ENCODE measurements around the gene IFNL1. TPM values are rescaled to one million over a fixed set of nuclear protein-coding genes. Genes with fewer than 3 reads are reported as not detected.
"Not testable (repeated sequence)": the region's sequence is repeated elsewhere in the genome, so short reads cannot be mapped to it uniquely, and the experiment has no call there.

The IFNL1 gene
- total and polyA plus RNA-seq, 4 donors, result not detected

DNA sequence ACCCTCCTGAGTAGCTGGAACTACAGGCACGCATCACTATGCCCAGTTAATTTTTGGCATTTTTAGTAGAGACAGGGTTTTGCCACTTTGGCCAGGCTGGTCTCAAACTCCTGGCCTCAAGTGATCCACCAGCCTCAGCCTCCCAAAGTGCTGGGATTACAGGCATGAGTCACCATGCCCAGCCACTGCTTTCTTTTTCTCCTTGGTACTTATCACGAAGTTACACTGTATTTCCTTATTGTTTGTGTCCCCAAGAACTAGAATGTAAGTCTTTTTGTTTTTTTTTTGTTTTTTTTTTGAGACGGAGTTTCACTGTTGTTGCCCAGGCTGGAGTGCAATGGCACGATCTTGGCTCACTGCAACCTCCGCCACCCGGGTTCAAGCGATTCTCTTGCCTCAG, 43.9 kb downstream of the IFNL1 start:
- H3K4me3 ChIP-seq (ENCODE audit: low read depth, low read length); H3K9me3 ChIP-seq (ENCODE audit: control insufficient read depth, insufficient read depth, low read length); DNase-seq (ENCODE audit: low read depth in 4 of 6, low spot score in 6 of 6); H3K36me3 ChIP-seq (ENCODE audit: control insufficient read depth, insufficient read depth, low read length); H3K27me3 ChIP-seq (ENCODE audit: control insufficient read depth, insufficient read depth, low read length); H3K27ac ChIP-seq (ENCODE audit: low read depth, low read length): not testable (repeated sequence)
- peaks cover 24% of the 10 kb centered on the region for H3K4me1 ChIP-seq (ENCODE audit: control insufficient read depth, insufficient read depth, low read length)
- 94% methylated on average over 6 of the region's 7 CpGs for whole genome bisulfite sequencing (ENCODE audit: insufficient coverage)

GRCh38 chr19:39341129-39341718, 45.0 kb downstream of the IFNL1 start:
- peak overlapping the region; percentile 91 for H3K4me3 ChIP-seq (ENCODE audit: low read depth, low read length)
- WGBS (ENCODE audit: insufficient coverage), result 1% methylated on average over 17 of the region's 17 CpGs
- H3K36me3 ChIP-seq (ENCODE audit: control insufficient read depth, insufficient read depth, low read length), result peaks cover 3% of the 10 kb centered on the region
- no peaks in the 10 kb centered on the region for H3K9me3 ChIP-seq (ENCODE audit: control insufficient read depth, insufficient read depth, low read length)
- peak overlapping the region; percentile 93 for H3K27ac ChIP-seq (ENCODE audit: low read depth, low read length)
- no peak for DNase-seq (ENCODE audit: low read depth in 4 of 6, low spot score in 6 of 6)
- H3K27me3 ChIP-seq (ENCODE audit: control insufficient read depth, insufficient read depth, low read length), result no peaks in the 10 kb centered on the region
- H3K4me1 ChIP-seq (ENCODE audit: control insufficient read depth, insufficient read depth, low read length), result peaks cover 29% of the 10 kb centered on the region

DNA sequence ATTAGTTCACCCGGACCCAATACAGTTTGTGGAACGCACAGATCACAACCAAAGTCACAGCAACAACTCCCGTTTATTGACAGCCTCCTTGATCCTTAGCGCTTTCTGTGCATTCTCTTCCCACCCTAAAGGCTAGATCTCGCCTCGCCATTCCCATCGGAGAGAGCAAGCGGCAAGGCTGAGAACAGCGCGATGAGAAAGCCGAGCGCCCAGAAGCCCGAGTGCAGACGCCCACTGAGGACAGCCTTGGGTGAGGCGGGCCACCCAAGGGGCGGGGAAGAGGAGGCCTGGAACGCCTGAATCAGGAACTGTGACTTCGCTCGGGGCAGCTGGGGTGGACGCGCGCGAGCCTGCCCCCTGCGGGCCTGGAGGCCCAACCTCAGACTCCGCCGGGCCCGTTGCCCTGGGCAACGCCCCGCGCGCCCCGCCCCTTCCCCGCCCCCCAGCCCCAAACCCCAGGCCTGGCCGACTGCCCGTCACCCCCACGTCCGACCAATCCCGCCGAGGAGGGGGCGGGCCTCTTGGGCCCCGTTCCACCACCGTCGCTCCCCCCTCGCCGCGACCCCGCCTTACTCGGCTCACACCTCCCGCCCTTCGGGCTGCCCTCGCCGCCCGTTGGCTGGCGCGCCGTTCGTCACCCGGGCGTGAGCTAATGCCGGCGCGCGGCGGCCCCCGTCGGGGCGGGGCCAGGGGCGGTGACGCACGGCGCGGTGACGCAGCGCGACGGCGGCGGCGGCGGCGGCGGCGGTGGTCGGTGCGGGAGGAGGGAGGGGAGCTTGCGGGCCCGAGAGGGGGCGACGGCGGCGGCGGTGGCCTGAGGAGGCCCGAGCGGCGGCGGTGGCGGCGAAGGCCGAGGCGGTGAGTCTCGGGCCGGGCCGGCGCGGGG, 45.8 kb downstream of the IFNL1 start, which contains the start of gene SAMD4B:
TSS of gene SAMD4B (plus strand) at position 703 of the 886 bp plus-strand sequence. CDS start 14,473 bp downstream, outside the sequence.
- 0% methylated on average over 89 of the region's 105 CpGs for WGBS (ENCODE audit: insufficient coverage)
- Histone ChIP-seq H3K4me1 (ENCODE audit: control insufficient read depth, insufficient read depth, low read length) (peaks cover 29% of the 10 kb centered on the region), H3K27me3 (ENCODE audit: control insufficient read depth, insufficient read depth, low read length) (no peaks in the 10 kb centered on the region), H3K27ac (ENCODE audit: low read depth, low read length) (peak within 1 kb of the TSS; percentile 93), H3K9me3 (ENCODE audit: control insufficient read depth, insufficient read depth, low read length) (no peaks in the 10 kb centered on the region), H3K4me3 (ENCODE audit: low read depth, low read length) (peak within 1 kb of the TSS; percentile 91), H3K36me3 (ENCODE audit: control insufficient read depth, insufficient read depth, low read length) (peaks cover 3% of the 10 kb centered on the region)
- peak; percentile 85 to 99 (median 96) for DNase-seq (ENCODE audit: low read depth in 4 of 6, low spot score in 6 of 6)

DNA sequence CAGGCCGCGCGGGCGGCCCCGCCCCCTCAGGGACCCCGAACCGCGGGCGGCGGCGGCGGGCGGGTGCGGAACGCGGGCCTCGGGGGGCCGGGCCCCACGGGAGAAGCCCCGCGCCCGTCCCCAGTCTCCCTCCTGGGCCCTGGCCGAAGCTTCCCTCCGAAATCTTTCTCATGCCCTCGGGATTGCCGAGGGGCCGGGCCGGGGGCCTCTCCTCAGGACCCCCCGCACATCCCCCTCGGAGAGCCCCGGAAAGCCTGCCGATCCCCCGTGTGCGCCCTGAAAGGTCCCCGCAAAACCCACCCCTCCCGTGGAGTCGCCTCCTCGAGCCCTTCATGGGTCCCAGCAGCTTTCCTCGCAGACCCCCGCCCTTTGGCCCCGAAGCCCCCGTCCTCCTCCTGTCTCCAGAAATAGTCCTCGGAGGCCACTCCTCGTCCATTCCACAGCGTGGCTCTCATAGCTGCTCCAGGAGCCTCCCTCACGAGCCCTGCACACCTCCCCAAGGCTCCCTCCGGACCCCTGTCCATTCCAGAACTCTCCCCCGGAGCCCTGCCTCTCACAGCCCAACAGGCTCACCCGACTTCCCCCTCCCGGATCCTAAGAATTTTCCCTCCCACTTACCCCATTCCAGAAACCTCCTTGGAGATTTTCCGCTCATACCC, 46.6 kb downstream of the IFNL1 start:
- H3K27ac ChIP-seq (ENCODE audit: low read depth, low read length), result peak overlapping the region; percentile 69
- no peaks in the 10 kb centered on the region for H3K9me3 ChIP-seq (ENCODE audit: control insufficient read depth, insufficient read depth, low read length)
- peaks cover 29% of the 10 kb centered on the region for H3K4me1 ChIP-seq (ENCODE audit: control insufficient read depth, insufficient read depth, low read length)
- peaks cover 3% of the 10 kb centered on the region for H3K36me3 ChIP-seq (ENCODE audit: control insufficient read depth, insufficient read depth, low read length)
- H3K27me3 ChIP-seq (ENCODE audit: control insufficient read depth, insufficient read depth, low read length), result no peaks in the 10 kb centered on the region
- DNase-seq (ENCODE audit: low read depth in 4 of 6, low spot score in 6 of 6), result no peak
- WGBS (ENCODE audit: insufficient coverage), result under 1% methylated on average over 51 of the region's 51 CpGs
- peak overlapping the region; percentile 75 for H3K4me3 ChIP-seq (ENCODE audit: low read depth, low read length)

GRCh38 chr19:39345956-39346355, 49.7 kb downstream of the IFNL1 start:
- no peak for DNase-seq (ENCODE audit: low read depth in 4 of 6, low spot score in 6 of 6)
- H3K27ac ChIP-seq (ENCODE audit: low read depth, low read length), result no peak overlapping the region

DNA sequence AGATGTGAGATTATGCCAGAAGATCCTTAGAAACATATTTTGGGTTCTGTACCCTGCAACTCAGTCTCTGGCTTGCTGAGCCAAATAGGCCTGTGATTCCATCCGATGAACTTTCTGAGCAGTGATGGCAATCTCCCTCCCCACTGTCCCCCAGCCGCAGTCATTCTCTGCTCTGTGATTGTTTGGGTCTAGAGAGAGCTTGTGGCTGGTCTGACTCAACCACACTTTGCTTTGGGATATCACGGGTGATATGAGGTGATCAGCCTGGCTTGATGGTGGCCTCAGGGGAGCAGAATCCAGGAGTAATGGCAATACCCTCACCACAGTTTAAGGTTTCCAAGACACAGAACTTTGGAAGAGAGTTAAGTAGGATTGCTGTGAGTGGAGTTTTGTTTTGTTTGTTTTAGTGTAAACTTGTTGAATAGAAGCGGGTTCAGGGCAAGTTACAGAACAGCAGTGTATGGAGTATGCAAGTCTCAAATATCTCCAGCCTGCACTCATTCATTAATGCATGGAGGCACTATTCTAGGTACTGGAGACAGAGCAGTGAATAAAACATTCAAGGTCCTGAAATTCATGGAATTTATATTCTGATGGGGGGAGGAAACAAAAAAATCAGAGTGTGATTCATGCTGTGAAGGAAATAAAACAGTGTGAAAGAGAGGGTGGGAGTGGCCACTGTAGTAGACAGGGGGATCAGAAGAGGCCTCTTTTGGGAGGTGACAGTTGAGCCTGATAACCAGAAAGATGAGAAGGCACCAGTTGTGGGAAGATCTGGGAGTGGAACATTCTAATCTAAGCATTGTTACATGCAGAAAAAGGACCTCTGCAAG, 51.3 kb downstream of the IFNL1 start:
- no peak for DNase-seq (ENCODE audit: low read depth in 4 of 6, low spot score in 6 of 6)
- Histone ChIP-seq H3K27ac (ENCODE audit: low read depth, low read length) (no peak overlapping the region), H3K4me3 (ENCODE audit: low read depth, low read length) (no peak overlapping the region), H3K4me1 (ENCODE audit: control insufficient read depth, insufficient read depth, low read length) (peaks cover 14% of the 10 kb centered on the region), H3K36me3 (ENCODE audit: control insufficient read depth, insufficient read depth, low read length) (peaks cover 19% of the 10 kb centered on the region), H3K9me3 (ENCODE audit: control insufficient read depth, insufficient read depth, low read length) (no peaks in the 10 kb centered on the region), H3K27me3 (ENCODE audit: control insufficient read depth, insufficient read depth, low read length) (no peaks in the 10 kb centered on the region)
- 71% methylated on average over 1 of the region's 4 CpGs for WGBS (ENCODE audit: insufficient coverage)

More at GRCh38 chr19:39345956-39346355, 49.7 kb downstream of the IFNL1 start:
- no peaks in the 10 kb centered on the region for H3K9me3 ChIP-seq (ENCODE audit: control insufficient read depth, insufficient read depth, low read length)
- H3K4me3 ChIP-seq (ENCODE audit: low read depth, low read length), result no peak overlapping the region
- WGBS (ENCODE audit: insufficient coverage), result 75% methylated on average over 1 of the region's 1 CpG
- H3K27me3 ChIP-seq (ENCODE audit: control insufficient read depth, insufficient read depth, low read length), result no peaks in the 10 kb centered on the region
- H3K4me1 ChIP-seq (ENCODE audit: control insufficient read depth, insufficient read depth, low read length), result peaks cover 22% of the 10 kb centered on the region
- peaks cover 11% of the 10 kb centered on the region for H3K36me3 ChIP-seq (ENCODE audit: control insufficient read depth, insufficient read depth, low read length)

Small RNA genes lying within 50 kb of the gene (small RNA-seq; reads per million reads assigned to genes)
- 0.06 reads per million for gene AC011445.2 (ENCODE audit: low replicate concordance)

Other genes with a start within 250 kb of the IFNL1 start
- gene ACP7, start 212.0 kb upstream of the IFNL1 start, total RNA-seq, result under 1 TPM in 1 of 2 donors, not detected in 1; 0.10 TPM
- gene ACP7, start 212.0 kb upstream of the IFNL1 start, polyA plus RNA-seq (ENCODE audit: insufficient read length in 2 of 2), result under 1 TPM; 0.27 to 0.35 TPM
- gene PAK4, start 170.6 kb upstream of the IFNL1 start, total RNA-seq, result 10 to 100 TPM in 1 of 2 donors, 1 to 10 TPM in 1; 3.0 to 10.1 TPM
- gene PAK4, start 170.6 kb upstream of the IFNL1 start, polyA plus RNA-seq (ENCODE audit: insufficient read length in 2 of 2), result 10 to 100 TPM; 34.0 to 39.4 TPM
- gene NCCRP1, start 99.4 kb upstream of the IFNL1 start, total RNA-seq, result under 1 TPM; 0.10 to 0.11 TPM
- gene NCCRP1, start 99.4 kb upstream of the IFNL1 start, polyA plus RNA-seq (ENCODE audit: insufficient read length in 2 of 2), result under 1 TPM; 0.21 to 0.29 TPM
- gene SYCN, start 92.1 kb upstream of the IFNL1 start, total RNA-seq, result not detected
- gene SYCN, start 92.1 kb upstream of the IFNL1 start, polyA plus RNA-seq (ENCODE audit: insufficient read length in 2 of 2), result not detected
- not detected for gene IFNL3, start 51.4 kb upstream of the IFNL1 start, total RNA-seq
- gene IFNL3, start 51.4 kb upstream of the IFNL1 start, polyA plus RNA-seq (ENCODE audit: insufficient read length in 2 of 2), result not detected
- gene IFNL4, start 47.6 kb upstream of the IFNL1 start, total RNA-seq, result not detected
- under 1 TPM; 0.71 to 0.80 TPM for gene IFNL4, start 47.6 kb upstream of the IFNL1 start, polyA plus RNA-seq (ENCODE audit: insufficient read length in 2 of 2)
- gene IFNL2, start 28.0 kb upstream of the IFNL1 start, total RNA-seq, result not detected
- gene IFNL2, start 28.0 kb upstream of the IFNL1 start, polyA plus RNA-seq (ENCODE audit: insufficient read length in 2 of 2), result not detected
- gene LRFN1, start 24.5 kb downstream of the IFNL1 start, total RNA-seq, result 1 to 10 TPM; 2.2 to 5.3 TPM
- 10 to 100 TPM; 26.0 to 26.5 TPM for gene LRFN1, start 24.5 kb downstream of the IFNL1 start, polyA plus RNA-seq (ENCODE audit: insufficient read length in 2 of 2)
- 10 to 100 TPM; 16.8 to 21.0 TPM for gene GMFG, start 39.6 kb downstream of the IFNL1 start, total RNA-seq
- 10 to 100 TPM; 12.5 to 13.2 TPM for gene GMFG, start 39.6 kb downstream of the IFNL1 start, polyA plus RNA-seq (ENCODE audit: insufficient read length in 2 of 2)
- 10 to 100 TPM; 25.8 to 66.2 TPM for gene SAMD4B, start 46.0 kb downstream of the IFNL1 start, total RNA-seq
- gene SAMD4B, start 46.0 kb downstream of the IFNL1 start, polyA plus RNA-seq (ENCODE audit: insufficient read length in 2 of 2), result 100 to 1,000 TPM; 129 to 145 TPM
- gene PAF1, start 94.7 kb downstream of the IFNL1 start, total RNA-seq, result 10 to 100 TPM; 21.2 to 47.9 TPM
- gene PAF1, start 94.7 kb downstream of the IFNL1 start, polyA plus RNA-seq (ENCODE audit: insufficient read length in 2 of 2), result 10 to 100 TPM; 76.2 to 76.8 TPM
- gene MED29, start 95.0 kb downstream of the IFNL1 start, total RNA-seq, result 10 to 100 TPM; 17.8 to 40.3 TPM
- gene MED29, start 95.0 kb downstream of the IFNL1 start, polyA plus RNA-seq (ENCODE audit: insufficient read length in 2 of 2), result 10 to 100 TPM; 74.1 to 77.7 TPM
- gene ZFP36, start 110.4 kb downstream of the IFNL1 start, total RNA-seq, result 10 to 100 TPM in 1 of 2 donors, 1 to 10 TPM in 1; 9.8 to 23.7 TPM
- 10 to 100 TPM; 20.7 to 52.8 TPM for gene ZFP36, start 110.4 kb downstream of the IFNL1 start, polyA plus RNA-seq (ENCODE audit: insufficient read length in 2 of 2)
- 10 to 100 TPM; 14.2 to 36.9 TPM for gene PLEKHG2, start 116.3 kb downstream of the IFNL1 start, total RNA-seq
- gene PLEKHG2, start 116.3 kb downstream of the IFNL1 start, polyA plus RNA-seq (ENCODE audit: insufficient read length in 2 of 2), result 10 to 100 TPM; 37.5 to 58.2 TPM
- 100 to 1,000 TPM in 1 of 2 donors, 10 to 100 TPM in 1; 32.0 to 159 TPM for gene RPS16, start 139.5 kb downstream of the IFNL1 start, total RNA-seq
- 100 to 1,000 TPM; 826 to 921 TPM for gene RPS16, start 139.5 kb downstream of the IFNL1 start, polyA plus RNA-seq (ENCODE audit: insufficient read length in 2 of 2)
- 10 to 100 TPM; 35.9 to 80.9 TPM for gene SUPT5H, start 149.2 kb downstream of the IFNL1 start, total RNA-seq
- gene SUPT5H, start 149.2 kb downstream of the IFNL1 start, polyA plus RNA-seq (ENCODE audit: insufficient read length in 2 of 2), result 100 to 1,000 TPM; 143 to 158 TPM
- gene TIMM50, start 184.4 kb downstream of the IFNL1 start, total RNA-seq, result 10 to 100 TPM; 48.4 to 59.5 TPM
- 100 to 1,000 TPM in 1 of 2 donors, 10 to 100 TPM in 1; 95.5 to 118 TPM for gene TIMM50, start 184.4 kb downstream of the IFNL1 start, polyA plus RNA-seq (ENCODE audit: insufficient read length in 2 of 2)
- gene DLL3, start 202.5 kb downstream of the IFNL1 start, total RNA-seq, result 10 to 100 TPM in 1 of 2 donors, 1 to 10 TPM in 1; 8.3 to 16.8 TPM
- 10 to 100 TPM; 46.3 to 56.0 TPM for gene DLL3, start 202.5 kb downstream of the IFNL1 start, polyA plus RNA-seq (ENCODE audit: insufficient read length in 2 of 2)
- 1 to 10 TPM in 1 of 2 donors, not detected in 1; 1.7 TPM for gene SELENOV, start 218.7 kb downstream of the IFNL1 start, total RNA-seq
- under 1 TPM; 0.54 to 0.77 TPM for gene SELENOV, start 218.7 kb downstream of the IFNL1 start, polyA plus RNA-seq (ENCODE audit: insufficient read length in 2 of 2)
- 10 to 100 TPM; 10.5 to 15.6 TPM for gene EID2B, start 236.4 kb downstream of the IFNL1 start, total RNA-seq
- 10 to 100 TPM; 17.6 to 20.2 TPM for gene EID2B, start 236.4 kb downstream of the IFNL1 start, polyA plus RNA-seq (ENCODE audit: insufficient read length in 2 of 2)
- 10 to 100 TPM; 15.8 to 17.1 TPM for gene EID2, start 243.8 kb downstream of the IFNL1 start, total RNA-seq
- 10 to 100 TPM; 38.8 to 42.0 TPM for gene EID2, start 243.8 kb downstream of the IFNL1 start, polyA plus RNA-seq (ENCODE audit: insufficient read length in 2 of 2)

All from spinal cord (tissue), 10 donors.